ENCODE results near the gene SEC14L3.

GRCh38 chr22:30447656-30448055, 24.2 kb downstream of the SEC14L3 start:
- TF ChIP-seq, protein P1, sequence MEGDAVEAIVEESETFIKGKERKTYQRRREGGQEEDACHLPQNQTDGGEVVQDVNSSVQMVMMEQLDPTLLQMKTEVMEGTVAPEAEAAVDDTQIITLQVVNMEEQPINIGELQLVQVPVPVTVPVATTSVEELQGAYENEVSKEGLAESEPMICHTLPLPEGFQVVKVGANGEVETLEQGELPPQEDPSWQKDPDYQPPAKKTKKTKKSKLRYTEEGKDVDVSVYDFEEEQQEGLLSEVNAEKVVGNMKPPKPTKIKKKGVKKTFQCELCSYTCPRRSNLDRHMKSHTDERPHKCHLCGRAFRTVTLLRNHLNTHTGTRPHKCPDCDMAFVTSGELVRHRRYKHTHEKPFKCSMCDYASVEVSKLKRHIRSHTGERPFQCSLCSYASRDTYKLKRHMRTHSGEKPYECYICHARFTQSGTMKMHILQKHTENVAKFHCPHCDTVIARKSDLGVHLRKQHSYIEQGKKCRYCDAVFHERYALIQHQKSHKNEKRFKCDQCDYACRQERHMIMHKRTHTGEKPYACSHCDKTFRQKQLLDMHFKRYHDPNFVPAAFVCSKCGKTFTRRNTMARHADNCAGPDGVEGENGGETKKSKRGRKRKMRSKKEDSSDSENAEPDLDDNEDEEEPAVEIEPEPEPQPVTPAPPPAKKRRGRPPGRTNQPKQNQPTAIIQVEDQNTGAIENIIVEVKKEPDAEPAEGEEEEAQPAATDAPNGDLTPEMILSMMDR (IDR thresholded peaks at IDR 0.05), result no peak
- TF ChIP-seq POLR2A (IDR thresholded peaks at IDR 0.05) (no peak), POLR2AphosphoS5 (IDR thresholded peaks at IDR 0.05) (no peak)
